GM18520 (cell line): ENCODE data around the gene HMGN1.

Source experiments
- ATAC-seq: cut with Tn5 transposase; IDR thresholded peaks from one replicate; pipeline ENCODE4 v1.9.1; 2021; ENCODE audit not compliant: unreplicated experiment

The HMGN1 gene

DNA sequence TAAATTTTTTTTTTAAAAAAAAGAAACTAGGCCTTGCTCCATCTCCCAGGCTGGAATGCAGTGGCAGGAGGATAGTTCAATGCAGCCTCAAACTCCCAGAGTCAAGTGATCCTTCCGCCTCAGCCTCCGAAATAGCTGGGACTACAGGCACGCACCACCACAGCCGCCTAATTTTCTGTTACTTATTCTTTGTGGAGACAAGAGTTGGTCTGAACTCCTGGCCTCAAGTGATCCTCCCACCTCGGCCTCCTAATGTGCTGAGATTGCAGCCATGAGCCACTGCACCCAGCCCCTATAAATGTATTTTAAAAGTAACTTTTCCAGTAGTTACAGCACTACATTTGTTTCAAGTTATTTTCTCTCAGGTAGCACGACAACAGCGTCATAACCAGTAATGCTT, 37.7 kb downstream of the HMGN1 start:
- ATAC-seq, result no peak

GRCh38 chr21:39307466-39307865, 41.4 kb downstream of the HMGN1 start:
- no peak for ATAC-seq

DNA sequence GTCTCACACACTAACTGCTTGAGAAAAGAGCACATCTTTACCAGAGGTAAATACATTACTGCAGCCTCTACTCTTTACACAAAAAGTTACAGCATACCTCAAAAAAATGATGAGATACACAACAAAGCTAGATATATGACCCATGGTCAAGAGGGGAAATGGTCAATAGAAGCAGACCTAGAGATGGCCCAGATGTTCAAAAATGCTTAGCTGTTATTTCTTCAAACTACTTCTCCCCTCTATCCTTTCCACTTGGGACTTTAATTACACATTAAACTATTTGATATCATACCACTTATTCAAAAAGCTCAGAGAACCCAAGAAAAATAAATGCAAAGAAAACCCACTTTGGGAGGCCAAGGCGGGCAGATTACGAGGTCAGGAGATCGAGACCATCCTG, 48.3 kb downstream of the HMGN1 start:
- no peak for ATAC-seq

DNA sequence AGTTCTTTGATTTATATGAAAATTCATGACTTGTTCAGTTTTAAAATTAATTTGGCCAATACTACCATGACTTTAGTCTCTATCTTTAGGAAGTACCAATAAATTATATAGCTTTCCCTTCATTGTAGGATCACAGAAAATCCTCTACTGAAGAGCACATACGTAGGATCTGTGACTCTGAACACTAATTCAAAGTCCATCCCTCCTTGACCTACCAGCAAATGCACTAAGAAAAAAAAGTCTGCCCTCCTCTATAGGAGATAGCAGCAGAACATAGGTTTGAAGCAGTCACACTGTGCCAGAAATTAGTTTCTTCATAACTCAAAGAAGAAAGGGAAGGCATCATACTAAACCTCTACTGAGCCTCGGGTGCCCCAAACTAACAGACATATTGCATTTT, 52.0 kb downstream of the HMGN1 start:
- ATAC-seq, result no peak
